Lung (tissue), 12 donors: ENCODE results near the gene HOXB9. TPM values are rescaled to one million over a fixed set of nuclear protein-coding genes. Genes with fewer than 3 reads are reported as not detected.

Experiments
- ATAC-seq: fragments of 200-7000 bp; cut with Tn5 transposase; one replicate; pipeline ENCODE4 v1.9.1; 2020; ENCODE audit warnings: moderate number of reproducible peaks; ENCODE audit not compliant: insufficient read depth, low FRiP score
- DNase-seq, 3 donors: peaks; one replicate each; pipeline ENCODE4 v3.0.0-alpha.2; 2013 to 2017
- H3K27ac ChIP-seq, 2 donors: one replicate each; pipeline ENCODE4 v1.5.1; 2013; ENCODE audit warnings: mild to moderate bottlenecking in 2 of 2, moderate library complexity in 2 of 2, control low read depth in 1 of 2, inconsistent platforms in 1 of 2, low read depth in 1 of 2, low read length in 1 of 2
- H3K27me3 ChIP-seq, 3 donors: one replicate each; pipeline ENCODE4 v1.5.1; 2013; ENCODE audit warnings: low read length in 2 of 3; ENCODE audit not compliant: control insufficient read depth in 3 of 3, insufficient read depth in 3 of 3
- H3K36me3 ChIP-seq, 4 donors: one replicate each; pipeline ENCODE4 v1.5.1; 2013; ENCODE audit warnings: low read length in 4 of 4, mild to moderate bottlenecking in 1 of 4, moderate library complexity in 1 of 4; ENCODE audit not compliant: control insufficient read depth in 4 of 4, insufficient read depth in 4 of 4
- H3K4me1 ChIP-seq, 5 donors: one replicate each; pipeline ENCODE4 v1.5.1; 2013; ENCODE audit warnings: low read length in 5 of 5, mild to moderate bottlenecking in 2 of 5, moderate library complexity in 1 of 5; ENCODE audit not compliant: control insufficient read depth in 5 of 5, insufficient read depth in 5 of 5
- H3K4me3 ChIP-seq: one replicate; pipeline ENCODE4 v1.5.1; 2013; ENCODE audit warnings: mild to moderate bottlenecking, control low read depth, moderate library complexity
- H3K9ac ChIP-seq, 2 donors: one replicate each; pipeline ENCODE4 v1.5.1; 2013; ENCODE audit warnings: low read length in 2 of 2, control low read depth in 1 of 2; ENCODE audit not compliant: insufficient read depth in 1 of 2
- H3K9me3 ChIP-seq, 4 donors: one replicate each; pipeline ENCODE4 v1.5.1; 2013; ENCODE audit warnings: low read length in 3 of 4, mild to moderate bottlenecking in 1 of 4, moderate library complexity in 1 of 4; ENCODE audit not compliant: control insufficient read depth in 4 of 4, insufficient read depth in 3 of 4
- WGBS, 2 donors: extraction: QIAGEN DNeasy Blood & Tissue Kit; methylation state at CpG; one replicate each; pipeline ENCODE4 v1.1.7; 2013; 5-methylcytosine and 5-hydroxymethylcytosine counted together
- polyA plus RNA-seq, 2 donors: library from polyadenylated mRNA; stranded (reverse); fragments of 200-250 nt; gene quantifications; one replicate each; pipeline ENCODE4 v1.2.1, GENCODE V29; 2013
- total RNA-seq, 2 donors: library from RNA; depleted of rRNA in 1 of 2; stranded (reverse); fragments of >200 nt in 1 of 2; gene quantifications; one replicate each; pipeline ENCODE4 v1.2.1, GENCODE V29; 2014 to 2021
- TF ChIP-seq, protein P1 (sequence below): IDR thresholded peaks from 2 replicates; pipeline ENCODE4 v1.5.1; 2012; ENCODE audit warnings: mild to moderate bottlenecking; ENCODE audit errors: control extremely low read depth, extremely low read depth
- donor health status: control.
- donor health status: control.
- donor health status: Bipolar disorder and iron deficiency.
- donor health status: healthy.
- donor health status: DM: yes; HTN: yes; CAD: no.

HOXB9 gene
- total and polyA plus RNA-seq, 4 donors: 0.18 TPM; not detected in 3

DNA sequence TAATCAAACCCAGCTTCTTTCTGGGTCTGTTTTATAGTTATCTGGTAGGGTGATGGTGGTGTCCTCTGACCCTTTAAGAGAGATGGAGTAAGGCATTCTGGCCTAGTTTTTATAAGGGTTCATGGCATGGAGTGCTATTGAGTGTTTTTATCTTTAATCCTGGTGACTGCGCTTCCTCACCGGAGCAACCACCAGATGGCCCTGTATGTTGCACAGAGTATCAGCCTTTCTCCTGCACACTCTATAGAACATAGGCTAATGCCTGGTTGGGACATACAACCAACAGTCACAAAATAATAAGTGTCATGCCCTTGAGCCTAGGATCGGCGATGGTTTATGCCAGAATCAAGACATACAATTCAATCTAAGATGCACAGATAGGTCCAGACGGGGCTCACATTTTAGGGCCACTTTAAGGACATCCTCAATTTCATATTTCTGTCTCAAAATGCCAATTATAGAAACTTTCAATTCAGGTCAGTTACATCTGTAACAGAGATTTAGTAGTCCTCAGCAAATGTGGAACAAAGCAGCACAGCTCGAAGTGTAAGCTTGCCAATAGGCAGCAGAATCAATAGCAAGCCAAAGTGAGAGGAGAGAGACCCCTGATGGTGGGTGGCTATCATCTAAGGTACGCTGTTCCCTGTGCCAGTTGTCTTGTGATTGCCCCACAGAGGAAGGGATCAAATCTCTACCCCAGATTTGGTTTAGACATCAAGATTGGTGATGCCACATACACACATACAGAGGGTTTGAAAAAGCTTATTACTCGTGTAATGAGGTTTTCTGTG lies 37.2 kb upstream of the HOXB9 start:
- Histone ChIP-seq H3K4me3 (no peak overlapping the region), H3K4me1 (no peaks in the 10 kb centered on the region), H3K36me3 (no peaks in the 10 kb centered on the region), H3K9ac (no peak overlapping the region), H3K27ac (no peak overlapping the region), H3K27me3 (peaks cover 4 to 20% (median 4%) of the 10 kb centered on the region in 3 donors), H3K9me3 (no peaks in the 10 kb centered on the region)
- WGBS, 2 donors: 77 to 84% methylated on average over 8 of the region's 8 CpGs
- TF ChIP-seq, protein P1, sequence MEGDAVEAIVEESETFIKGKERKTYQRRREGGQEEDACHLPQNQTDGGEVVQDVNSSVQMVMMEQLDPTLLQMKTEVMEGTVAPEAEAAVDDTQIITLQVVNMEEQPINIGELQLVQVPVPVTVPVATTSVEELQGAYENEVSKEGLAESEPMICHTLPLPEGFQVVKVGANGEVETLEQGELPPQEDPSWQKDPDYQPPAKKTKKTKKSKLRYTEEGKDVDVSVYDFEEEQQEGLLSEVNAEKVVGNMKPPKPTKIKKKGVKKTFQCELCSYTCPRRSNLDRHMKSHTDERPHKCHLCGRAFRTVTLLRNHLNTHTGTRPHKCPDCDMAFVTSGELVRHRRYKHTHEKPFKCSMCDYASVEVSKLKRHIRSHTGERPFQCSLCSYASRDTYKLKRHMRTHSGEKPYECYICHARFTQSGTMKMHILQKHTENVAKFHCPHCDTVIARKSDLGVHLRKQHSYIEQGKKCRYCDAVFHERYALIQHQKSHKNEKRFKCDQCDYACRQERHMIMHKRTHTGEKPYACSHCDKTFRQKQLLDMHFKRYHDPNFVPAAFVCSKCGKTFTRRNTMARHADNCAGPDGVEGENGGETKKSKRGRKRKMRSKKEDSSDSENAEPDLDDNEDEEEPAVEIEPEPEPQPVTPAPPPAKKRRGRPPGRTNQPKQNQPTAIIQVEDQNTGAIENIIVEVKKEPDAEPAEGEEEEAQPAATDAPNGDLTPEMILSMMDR: no peak
- ATAC-seq (no peak), DNase-seq (no peak)

DNA sequence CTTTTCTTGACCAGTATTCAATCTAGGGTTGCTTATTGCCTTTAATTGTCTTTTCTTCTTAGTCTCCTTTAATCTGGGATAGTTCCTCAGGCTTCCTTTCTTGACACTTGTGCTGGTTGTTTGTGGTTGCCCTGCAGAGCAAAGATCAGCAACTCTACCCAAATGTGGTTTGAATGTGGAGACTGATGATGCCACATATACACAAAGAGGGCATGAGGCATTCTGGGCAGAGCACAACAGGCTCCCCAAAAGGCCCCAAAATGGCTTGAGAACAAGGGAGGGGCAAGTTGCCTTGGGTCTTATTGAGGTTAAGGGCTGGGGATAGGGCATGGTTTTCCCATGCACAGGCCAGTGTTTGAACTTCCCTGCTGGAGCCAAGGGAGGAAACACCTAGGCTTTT lies 29.8 kb upstream of the HOXB9 start:
- Histone ChIP-seq H3K9ac (no peak overlapping the region), H3K4me3 (no peak overlapping the region), H3K9me3 (no peaks in the 10 kb centered on the region), H3K27ac (no peak overlapping the region), H3K27me3 (peaks cover 0 to 28% (median 10%) of the 10 kb centered on the region in 3 donors), H3K36me3 (no peaks in the 10 kb centered on the region), H3K4me1 (no peaks in the 10 kb centered on the region)
- ATAC-seq (no peak), DNase-seq (no peak)
- TF ChIP-seq, protein P1: no peak

DNA sequence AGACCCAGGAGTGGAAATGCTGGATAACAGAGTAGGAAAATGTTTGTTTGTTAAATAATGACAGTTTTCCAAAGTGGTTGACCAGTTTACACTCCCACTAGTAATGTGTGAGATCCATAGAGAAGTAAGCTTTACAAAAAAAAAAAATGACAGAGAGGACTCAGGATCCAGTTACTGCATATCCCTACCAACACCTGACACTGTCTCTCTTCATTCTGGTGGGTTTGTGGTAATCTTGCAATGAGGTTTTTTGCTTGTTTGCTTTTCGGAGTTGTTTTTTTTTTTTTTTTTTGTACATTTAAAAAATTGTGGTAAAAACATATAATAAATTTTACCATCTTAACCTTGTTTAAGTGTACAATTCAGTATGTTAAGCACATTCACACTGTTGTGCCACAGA lies 23.6 kb upstream of the HOXB9 start:
- H3K9me3 ChIP-seq: no peaks in the 10 kb centered on the region
- no peak overlapping the region for H3K27ac ChIP-seq
- no peak for DNase-seq
- 76 to 94% methylated on average over 1 of the region's 1 CpG for WGBS, 2 donors
- ATAC-seq: no peak
- H3K4me1 ChIP-seq: no peaks in the 10 kb centered on the region
- peaks cover 0 to 59% (median 51%) of the 10 kb centered on the region in 3 donors for H3K27me3 ChIP-seq
- TF ChIP-seq, protein P1: no peak
- H3K36me3 ChIP-seq: no peaks in the 10 kb centered on the region
- H3K9ac ChIP-seq: no peak overlapping the region
- H3K4me3 ChIP-seq: no peak overlapping the region

DNA sequence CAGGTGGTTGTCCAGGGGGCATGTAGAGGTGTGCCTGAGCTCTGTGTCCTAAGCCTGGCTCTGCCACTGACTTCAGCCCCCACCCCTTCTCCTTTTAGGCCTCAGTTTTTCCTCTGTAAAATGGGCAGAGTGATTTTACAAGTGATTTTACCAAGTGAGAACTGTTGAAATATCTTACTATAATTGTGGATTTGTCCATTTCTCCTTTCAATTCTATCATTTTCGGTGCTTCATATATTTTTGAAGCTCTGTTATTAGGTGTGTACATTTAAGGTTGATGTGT lies 21.7 kb upstream of the HOXB9 start:
- H3K9me3 ChIP-seq: no peaks in the 10 kb centered on the region
- no peak overlapping the region for H3K4me3 ChIP-seq
- H3K4me1 ChIP-seq: no peaks in the 10 kb centered on the region
- DNase-seq (no peak), ATAC-seq (no peak)
- no peak overlapping the region for H3K9ac ChIP-seq
- H3K27me3 ChIP-seq: peaks cover 3 to 77% (median 67%) of the 10 kb centered on the region in 3 donors
- no peak overlapping the region for H3K27ac ChIP-seq
- TF ChIP-seq, protein P1: no peak
- no peaks in the 10 kb centered on the region for H3K36me3 ChIP-seq
- WGBS, 2 donors: 55 to 77% methylated on average over 1 of the region's 1 CpG
